ENCODE data around the gene SGPP2.

SGPP2 gene

GRCh38 chr2:222525811-222526210 is 101.5 kb downstream of the SGPP2 start:
- no peak for DNase-seq (ENCODE audit: low read depth)

GRCh38 chr2:222526480-222527277 is 102.3 kb downstream of the SGPP2 start:
- no peak for DNase-seq (ENCODE audit: low read depth)

DNA sequence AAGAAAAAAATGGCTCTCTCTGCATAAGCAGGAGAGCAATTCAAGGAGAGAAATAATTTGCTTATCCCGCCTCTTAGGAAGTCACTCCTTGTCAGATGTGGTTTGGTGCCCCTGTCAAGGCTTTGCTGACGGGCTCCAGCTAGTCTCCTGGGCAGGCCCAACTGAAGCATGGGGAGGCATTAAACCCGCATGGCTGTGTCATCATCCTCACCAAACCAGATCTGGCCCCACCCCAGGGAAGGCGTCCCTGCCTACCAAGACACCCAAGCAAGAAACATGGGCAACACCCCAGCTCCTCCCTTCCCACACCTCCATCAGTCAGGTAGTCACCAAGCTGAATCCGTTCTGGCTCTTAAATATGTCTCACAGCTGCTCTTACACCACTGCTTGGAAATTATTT is 108.0 kb downstream of the SGPP2 start:
- no peak for DNase-seq (ENCODE audit: low read depth)

- no peak for DNase-seq (ENCODE audit: low read depth)
Measured at GRCh38 chr2:222535477-222535876, 111.1 kb downstream of the SGPP2 start.

GRCh38 chr2:222538535-222538934 is 114.2 kb downstream of the SGPP2 start:
- DNase-seq (ENCODE audit: low read depth) = no peak

DNA sequence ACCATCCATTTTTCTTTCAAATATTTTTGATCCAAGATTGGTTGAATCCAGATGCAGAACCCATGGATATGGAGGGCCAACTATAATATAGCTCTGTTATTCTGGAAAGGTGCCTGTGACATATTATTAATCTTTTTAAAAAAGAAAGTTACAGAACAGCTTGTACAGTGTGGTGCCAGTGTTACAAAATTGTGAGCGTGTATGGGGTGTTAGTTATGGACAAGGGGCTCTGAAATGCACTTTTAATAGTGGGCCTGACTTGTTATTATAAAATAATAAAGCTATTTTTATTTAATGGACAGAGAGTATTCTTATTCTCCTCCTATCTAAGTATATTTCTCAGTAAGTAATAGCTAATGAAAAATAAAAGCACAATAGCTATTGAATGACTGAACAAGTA is 120.3 kb downstream of the SGPP2 start:
- DNase-seq (ENCODE audit: low read depth) = no peak

GRCh38 chr2:222545823-222546795 is 121.8 kb downstream of the SGPP2 start:
- DNase-seq (ENCODE audit: low read depth) = no peak

DNA sequence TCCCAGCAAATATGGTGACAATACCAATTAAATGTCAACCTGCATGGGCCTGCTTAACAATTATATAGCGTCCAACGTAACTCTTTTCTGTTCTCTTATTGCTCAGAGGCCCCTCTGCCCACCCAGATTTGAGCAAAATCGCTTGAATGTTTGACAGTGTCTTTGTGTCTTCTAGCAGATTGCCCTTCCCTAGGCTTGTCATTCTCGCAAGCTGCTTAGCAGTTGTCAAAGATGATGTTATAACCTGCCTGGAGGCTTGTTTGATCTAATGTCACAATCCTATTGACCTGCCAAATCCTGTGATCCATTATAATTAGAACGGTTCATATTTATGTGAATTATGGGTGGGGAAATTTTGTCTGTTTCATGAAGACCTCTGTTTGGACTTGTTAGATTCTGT is 122.7 kb downstream of the SGPP2 start:
- no peak for DNase-seq (ENCODE audit: low read depth)

DNA sequence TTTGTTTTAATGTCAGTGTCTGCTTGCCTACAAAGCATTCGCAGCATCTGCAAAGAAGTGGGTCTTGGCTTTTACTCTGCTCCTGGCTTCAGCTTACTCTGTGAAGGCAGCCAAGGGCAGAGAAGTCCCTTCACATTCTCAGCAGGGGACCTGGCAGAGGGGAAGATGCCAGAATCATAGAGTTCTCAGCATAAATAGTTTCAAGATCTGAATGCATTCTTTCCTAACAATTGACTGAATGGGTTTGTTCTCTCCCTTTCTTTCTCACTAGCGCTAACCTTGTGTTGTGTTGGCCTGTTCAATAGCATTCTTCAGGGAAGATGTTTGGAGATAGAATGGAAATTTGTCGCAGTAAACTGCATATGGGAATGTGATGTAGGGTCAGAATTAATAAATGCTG is 124.6 kb downstream of the SGPP2 start:
- no peak for DNase-seq (ENCODE audit: low read depth)

GRCh38 chr2:222554517-222554916 is 130.2 kb downstream of the SGPP2 start:
- no peak for DNase-seq (ENCODE audit: low read depth)

GRCh38 chr2:222561151-222561550 is 136.8 kb downstream of the SGPP2 start:
- DNase-seq (ENCODE audit: low read depth) = no peak

DNA sequence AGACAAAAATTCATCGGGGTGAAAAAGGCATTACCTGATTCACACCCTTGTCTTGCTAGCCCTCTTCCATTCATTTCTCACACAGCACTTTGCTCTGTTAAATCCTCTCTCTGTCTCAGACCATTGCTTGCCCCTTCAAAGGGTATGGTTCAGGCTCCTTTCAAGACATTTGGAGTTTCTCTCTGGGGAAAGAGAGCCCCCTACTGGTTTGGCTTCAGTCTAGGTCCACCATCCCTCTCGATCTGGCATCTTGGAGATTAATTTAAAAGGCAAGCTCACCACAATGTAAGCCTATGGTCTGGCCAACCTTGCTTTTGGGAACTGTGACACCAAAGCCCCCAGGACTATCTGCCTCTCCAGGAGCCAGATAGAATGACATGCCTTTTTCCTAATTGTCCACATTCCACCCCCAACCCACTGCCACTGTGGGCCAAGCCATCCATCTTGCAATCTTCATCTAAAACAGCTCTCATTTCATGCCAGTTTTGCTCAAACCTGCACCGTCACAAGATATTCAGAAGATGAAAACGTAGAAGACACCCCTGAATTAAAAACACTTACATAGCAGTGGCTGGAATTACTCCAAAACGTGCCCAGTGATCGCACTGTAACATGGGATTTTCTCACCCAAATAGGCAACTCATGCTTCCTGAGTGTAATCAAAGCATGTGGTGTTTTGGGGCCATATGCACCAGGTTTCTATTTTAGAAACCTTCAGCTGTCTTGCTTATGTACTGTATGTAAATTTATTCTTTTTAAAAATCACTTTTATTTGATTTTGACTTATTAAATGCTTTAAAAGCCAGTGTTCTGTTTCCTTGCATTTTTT is 137.7 kb downstream of the SGPP2 start:
- DNase-seq (ENCODE audit: low read depth) = no peak

DNA sequence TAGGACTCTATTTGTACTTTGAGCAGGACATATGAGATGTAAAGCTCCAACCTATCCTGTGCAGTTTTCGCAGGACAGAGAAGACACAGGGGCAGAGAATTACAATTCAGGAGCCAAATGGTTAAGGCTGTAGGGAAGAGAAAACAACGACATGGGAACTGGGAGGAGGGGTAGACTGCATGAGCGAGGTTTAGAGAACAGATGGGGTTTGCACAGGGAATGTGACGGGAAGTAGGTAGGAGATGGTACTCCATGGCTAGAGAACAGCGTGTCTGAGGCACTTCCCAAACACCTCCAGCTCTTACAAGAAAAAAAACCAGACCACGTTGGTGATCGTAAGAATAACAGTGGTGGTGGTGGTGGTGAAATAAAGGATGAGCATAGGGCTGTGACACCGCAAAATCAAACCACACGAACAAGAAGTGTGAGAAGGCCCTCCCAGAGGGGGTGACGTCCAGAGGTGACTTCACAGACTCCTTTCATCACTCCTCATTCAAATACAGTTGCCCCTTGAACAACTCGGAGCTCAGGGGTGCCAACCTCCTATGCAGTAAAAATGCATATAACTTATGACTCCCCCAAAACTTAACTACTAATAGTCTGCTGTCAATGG is 138.9 kb downstream of the SGPP2 start:
- DNase-seq (ENCODE audit: low read depth) = no peak

GRCh38 chr2:222563936-222564335 is 139.6 kb downstream of the SGPP2 start:
- DNase-seq (ENCODE audit: low read depth) = no peak

- no peak for DNase-seq (ENCODE audit: low read depth)
Measured at GRCh38 chr2:222566229-222566628, 141.9 kb downstream of the SGPP2 start.

DNA sequence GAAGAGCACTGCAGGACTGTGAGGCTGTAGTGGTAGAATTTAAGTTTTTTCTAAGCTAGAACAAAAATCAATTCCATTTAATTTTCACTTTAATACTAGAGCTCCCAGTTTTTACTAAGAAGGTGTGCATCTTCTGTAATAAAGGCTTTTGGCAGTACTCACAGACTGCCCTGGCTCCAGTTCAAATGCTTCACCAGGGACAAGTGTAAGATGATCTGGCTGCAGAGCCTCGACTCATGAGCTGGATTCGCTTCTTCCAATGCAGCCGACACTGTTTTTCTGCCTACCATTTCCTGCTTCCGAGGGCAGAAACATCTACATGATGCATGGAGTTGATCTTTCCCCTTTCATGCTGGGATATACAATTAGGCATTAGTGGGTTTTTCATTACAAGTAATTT is 144.5 kb downstream of the SGPP2 start:
- DNase-seq (ENCODE audit: low read depth) = no peak

DNA sequence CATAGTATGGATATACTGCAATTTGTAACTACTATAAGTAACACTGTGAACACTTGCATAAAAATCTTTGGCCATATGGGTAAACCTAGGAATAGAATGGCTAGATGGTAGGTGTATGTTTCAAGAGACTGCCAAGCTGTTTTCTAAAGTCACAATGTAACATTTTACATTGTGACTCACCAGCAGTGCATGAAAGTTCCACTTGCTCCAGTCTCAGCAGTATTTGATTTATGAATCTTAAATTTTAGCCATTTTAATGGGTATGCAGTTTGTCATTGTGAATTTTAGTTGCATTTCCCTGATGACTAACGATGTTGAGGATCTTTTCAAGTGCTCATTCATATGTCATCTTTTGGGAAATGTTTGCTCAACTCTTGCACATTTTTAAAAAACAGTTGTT is 145.5 kb downstream of the SGPP2 start:
- no peak for DNase-seq (ENCODE audit: low read depth)

GRCh38 chr2:222572264-222572721 is 147.9 kb downstream of the SGPP2 start:
- no peak for DNase-seq (ENCODE audit: low read depth)

- no peak for DNase-seq (ENCODE audit: low read depth)
Measured at GRCh38 chr2:222572751-222573174, 148.4 kb downstream of the SGPP2 start.

GRCh38 chr2:222575618-222576017 is 151.3 kb downstream of the SGPP2 start:
- no peak for DNase-seq (ENCODE audit: low read depth)

Measured in stimulated activated CD8-positive, alpha-beta memory T cell treated with anti-CD3 and anti-CD28 coated beads, Interleukin-12 subunit alpha, Interleukin-12 subunit beta, amount 100 ng/mL, for 1 hour (primary cell).